AG04450 (cell line): ENCODE data around the gene PAX2. TPM values are rescaled to one million over a fixed set of nuclear protein-coding genes. Genes with fewer than 3 reads are reported as not detected.

Source experiments
- CTCF ChIA-PET: fragments of 300-600, 350-600 bp; formaldehyde crosslinking; extraction: SDS; loops from one replicate; lab custom pipeline; 2022; ENCODE audit warnings: antibody characterized with exemption, inconsistent platforms; lab: Charles Lee
- POLR2A ChIA-PET: fragments of 350-600 bp; formaldehyde crosslinking; extraction: SDS; loops from one replicate; lab custom pipeline; 2021; ENCODE audit warnings: antibody characterized with exemption, inconsistent platforms; lab: Yijun Ruan, JAX
- DNase-seq: peaks from one replicate; pipeline ENCODE4 v3.0.0-alpha.2; 2011; ENCODE audit warnings: low read depth, low spot score
- H3K27ac ChIP-seq: one replicate; pipeline ENCODE4 v1.5.1; 2012; ENCODE audit warnings: low read depth, low read length, control low read depth
- H3K27me3 ChIP-seq: one replicate; pipeline ENCODE4 v1.6.0; 2012; ENCODE audit warnings: low read length; ENCODE audit not compliant: control insufficient read depth, insufficient read depth
- H3K4me3 ChIP-seq: 2 replicates; pipeline ENCODE4 v1.5.1; 2011; ENCODE audit warnings: mild to moderate bottlenecking, low read depth, low read length, control low read depth
- H3K9me3 ChIP-seq: 2 replicates; pipeline ENCODE4 v1.5.1; 2012; ENCODE audit warnings: low read length; ENCODE audit not compliant: control insufficient read depth, insufficient read depth
- CTCF ChIP-seq: IDR thresholded peaks from 2 replicates; pipeline ENCODE4 v1.5.1; 2011; ENCODE audit warnings: low read depth, low read length, control low read depth, inconsistent platforms
- polyA plus RNA-seq: library from polyadenylated mRNA; depleted of rRNA; stranded (reverse); fragments of >200 nt; gene quantifications from 2 replicates; pipeline ENCODE4 v1.2.3, GENCODE V29; 2011

Gene PAX2
- polyA plus RNA-seq, 1 experiment: not detected

GRCh38 chr10:100742076-100742771, 3.2 kb upstream of the PAX2 start:
- DNase-seq: no peak
- Histone ChIP-seq H3K27ac (no peak overlapping the region), H3K27me3 (peaks cover 94% of the 10 kb centered on the region), H3K9me3 (no peaks in the 10 kb centered on the region; the same call in 1 of the 2 replicates), H3K4me3 (no peak overlapping the region)
- ChIA-PET POLR2A (no interaction called here), CTCF (interaction anchor here (0.6 to 1.9 kb wide), 2 partner anchors 14 to 27 kb away, joined by 3 to 6 read pairs; no protein-coding TSS in a partner anchor)
- no peak for TF ChIP-seq CTCF

- Histone ChIP-seq H3K27ac (no peak overlapping the region), H3K27me3 (peaks cover 93% of the 10 kb centered on the region), H3K4me3 (no peak overlapping the region), H3K9me3 (no peaks in the 10 kb centered on the region; the same call in 1 of the 2 replicates)
- ChIA-PET POLR2A (no interaction called here), CTCF (interaction anchor here (0.8 to 1.9 kb wide), 7 partner anchors 9 to 178 kb away, joined by 3 to 6 read pairs (median 5); no protein-coding TSS in a partner anchor)
- no peak for TF ChIP-seq CTCF
- no peak for DNase-seq
Measured at GRCh38 chr10:100742936-100743335, 2.4 kb upstream of the PAX2 start.

- POLR2A ChIA-PET: no interaction called here
Measured at GRCh38 chr10:100743626-100744135, 1.7 kb upstream of the PAX2 start.

GRCh38 chr10:100744136-100744986, 1.0 kb upstream of the PAX2 start:
- no peak for DNase-seq

More at GRCh38 chr10:100743626-100744135, 1.7 kb upstream of the PAX2 start:
- Histone ChIP-seq H3K27ac (no peak overlapping the region), H3K9me3 (no peaks in the 10 kb centered on the region; the same call in 1 of the 2 replicates), H3K4me3 (no peak overlapping the region), H3K27me3 (peaks cover 94% of the 10 kb centered on the region)
- no peak for DNase-seq
- CTCF ChIA-PET: interaction anchor here (0.8 to 1.9 kb wide), 7 partner anchors 8 to 179 kb away, joined by 3 to 6 read pairs (median 5); no protein-coding TSS in a partner anchor
- TF ChIP-seq CTCF: peak; percentile 57

More at GRCh38 chr10:100744136-100744986, 1.0 kb upstream of the PAX2 start:
- no peaks in the 10 kb centered on the region; the same call in 1 of the 2 replicates for H3K9me3 ChIP-seq
- H3K4me3 ChIP-seq: no peak overlapping the region
- H3K27me3 ChIP-seq: peaks cover 94% of the 10 kb centered on the region
- POLR2A ChIA-PET: no interaction called here
- TF ChIP-seq CTCF: no peak
- CTCF ChIA-PET: interaction anchor here (1.5 to 1.9 kb wide), 5 partner anchors 10 to 134 kb away, joined by 4 to 6 read pairs (median 6); no protein-coding TSS in a partner anchor
- H3K27ac ChIP-seq: no peak overlapping the region
